ACC112 (cell line): ENCODE data around the gene SLC38A7.
"Not testable (repeated sequence)": the region's sequence is repeated elsewhere in the genome, so short reads cannot be mapped to it uniquely, and the experiment has no call there.

ENCODE experiments used
- H2AFZ ChIP-seq: fragments of 200-600 bp; sonication (generic); one replicate; pipeline ENCODE4 v1.6.0; 2017; ENCODE audit warnings: antibody characterized with exemption, low read length; ENCODE audit not compliant: unreplicated experiment
- H3K27ac ChIP-seq: fragments of 200-600 bp; sonication (generic); 2 replicates; pipeline ENCODE4 v1.5.1; 2014; ENCODE audit warnings: low read depth, mild to moderate bottlenecking, antibody characterized with exemption, low read length, moderate library complexity
- H3K27me3 ChIP-seq: fragments of 200-600 bp; sonication (generic); 2 replicates; pipeline ENCODE4 v1.6.1; 2014; ENCODE audit warnings: mild to moderate bottlenecking, antibody characterized with exemption, low read length, moderate library complexity, mixed read lengths; ENCODE audit not compliant: insufficient read depth
- H3K36me3 ChIP-seq: fragments of 200-600 bp; sonication (generic); 2 replicates; pipeline ENCODE4 v1.6.1; 2016; ENCODE audit warnings: mild to moderate bottlenecking, antibody characterized with exemption, low read length, moderate library complexity, mixed read lengths; ENCODE audit not compliant: insufficient read depth
- H3K4me1 ChIP-seq: fragments of 200-600 bp; sonication (generic); one replicate; pipeline ENCODE4 v1.6.1; 2016; ENCODE audit warnings: low read length, mixed read lengths; ENCODE audit not compliant: insufficient read depth, unreplicated experiment, control insufficient read depth
- H3K4me3 ChIP-seq: fragments of 200-600 bp; sonication (generic); 2 replicates; pipeline ENCODE4 v1.5.1; 2014; ENCODE audit warnings: mild to moderate bottlenecking, low read depth, low read length
- H3K79me2 ChIP-seq: fragments of 200-600 bp; sonication (generic); one replicate; pipeline ENCODE4 v1.6.0; 2016; ENCODE audit warnings: low read length; ENCODE audit not compliant: control insufficient read depth, unreplicated experiment, insufficient read depth

SLC38A7 gene

DNA sequence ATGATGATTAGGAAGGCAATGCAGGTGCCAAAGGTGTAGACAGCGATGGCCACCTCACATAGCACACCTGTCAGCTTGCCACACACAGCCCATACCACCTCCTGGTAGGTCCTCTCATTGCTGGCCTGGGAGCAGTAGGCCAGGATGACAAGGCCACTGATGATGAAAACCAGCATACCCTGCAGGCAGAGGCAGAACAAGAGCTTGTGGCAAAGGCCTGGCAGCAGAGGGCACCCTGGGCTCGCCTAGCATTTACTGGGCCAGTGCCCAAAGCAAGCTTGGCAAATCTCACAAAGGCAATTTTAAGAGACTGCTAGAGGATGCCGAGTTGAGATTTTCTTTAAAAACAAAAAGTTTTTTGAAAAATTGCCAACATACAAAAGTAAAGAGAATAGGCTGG is 5.9 kb downstream of the SLC38A7 start:
- H3K79me2 ChIP-seq = peaks cover 9% of the 10 kb centered on the region
- no peak overlapping the region for H2AFZ ChIP-seq
- H3K4me3 ChIP-seq = no peak overlapping the region
- H3K36me3 ChIP-seq = peaks cover 14% of the 10 kb centered on the region; the same call in 1 of the 2 replicates
- H3K4me1 ChIP-seq = peaks cover 9% of the 10 kb centered on the region
- H3K27me3 ChIP-seq = no peaks in the 10 kb centered on the region
- no peak overlapping the region for H3K27ac ChIP-seq

DNA sequence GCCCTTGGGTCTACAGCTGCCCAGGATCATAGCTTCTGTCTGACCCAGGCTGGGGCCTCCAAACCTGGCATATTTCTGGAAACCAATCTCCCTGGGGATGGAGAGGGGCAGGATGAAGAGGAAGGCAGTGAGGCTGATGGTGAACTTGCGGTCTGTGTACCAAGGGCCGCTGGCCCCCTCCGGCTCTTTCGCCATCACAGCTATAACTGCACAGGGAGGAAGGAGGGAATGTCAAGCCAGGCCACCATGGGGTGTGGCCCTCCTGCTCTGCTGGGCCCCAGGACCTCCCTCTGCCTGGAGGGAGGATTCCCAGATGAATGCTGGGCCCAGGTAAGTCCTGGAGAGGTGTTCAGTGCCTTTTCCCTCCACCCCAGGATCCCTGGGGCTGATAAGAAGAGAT is 6.3 kb downstream of the SLC38A7 start:
- Histone ChIP-seq H3K4me3 (no peak overlapping the region), H3K27me3 (no peaks in the 10 kb centered on the region), H3K79me2 (peaks cover 5% of the 10 kb centered on the region), H2AFZ (no peak overlapping the region), H3K27ac (no peak overlapping the region), H3K4me1 (peaks cover 4% of the 10 kb centered on the region), H3K36me3 (peaks cover 14% of the 10 kb centered on the region; the same call in 1 of the 2 replicates)

DNA sequence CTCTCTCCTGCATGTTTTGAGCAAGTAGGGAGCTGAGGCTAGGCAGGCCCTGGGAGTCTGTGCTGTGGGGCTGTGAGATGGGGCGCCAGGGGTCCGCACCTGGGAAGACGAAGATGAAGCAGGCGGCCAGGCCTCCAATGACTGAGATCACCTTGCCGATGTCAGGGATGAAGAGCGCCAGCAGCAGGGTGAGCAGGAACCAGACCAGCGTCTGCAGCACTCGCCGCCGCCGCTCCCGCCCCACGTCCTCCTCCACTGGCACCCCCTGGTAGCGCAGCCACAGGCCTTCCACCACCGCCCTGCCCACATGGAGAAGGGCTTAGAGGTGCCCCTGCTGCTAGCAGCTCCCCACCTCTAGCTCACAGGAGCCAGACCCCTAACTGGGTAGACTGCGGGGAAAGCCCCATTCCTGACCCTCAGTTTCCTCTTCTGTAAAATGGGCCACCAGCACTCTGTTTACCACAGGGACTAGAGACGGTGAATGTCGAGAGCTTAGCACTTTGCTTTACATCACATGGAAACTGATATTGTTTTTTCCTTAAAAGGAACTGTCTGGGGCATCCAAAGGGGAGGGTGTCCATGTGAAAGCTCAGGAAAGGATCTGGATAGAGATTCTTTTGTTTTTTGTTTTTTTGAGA is 13.5 kb downstream of the SLC38A7 start:
- no peak overlapping the region for H3K4me3 ChIP-seq
- peaks cover 11% of the 10 kb centered on the region; the same call in 1 of the 2 replicates for H3K36me3 ChIP-seq
- no peaks in the 10 kb centered on the region for H3K4me1 ChIP-seq
- H3K27me3 ChIP-seq = no peaks in the 10 kb centered on the region
- H3K27ac ChIP-seq = no peak overlapping the region
- no peaks in the 10 kb centered on the region for H3K79me2 ChIP-seq
- no peak overlapping the region for H2AFZ ChIP-seq

DNA sequence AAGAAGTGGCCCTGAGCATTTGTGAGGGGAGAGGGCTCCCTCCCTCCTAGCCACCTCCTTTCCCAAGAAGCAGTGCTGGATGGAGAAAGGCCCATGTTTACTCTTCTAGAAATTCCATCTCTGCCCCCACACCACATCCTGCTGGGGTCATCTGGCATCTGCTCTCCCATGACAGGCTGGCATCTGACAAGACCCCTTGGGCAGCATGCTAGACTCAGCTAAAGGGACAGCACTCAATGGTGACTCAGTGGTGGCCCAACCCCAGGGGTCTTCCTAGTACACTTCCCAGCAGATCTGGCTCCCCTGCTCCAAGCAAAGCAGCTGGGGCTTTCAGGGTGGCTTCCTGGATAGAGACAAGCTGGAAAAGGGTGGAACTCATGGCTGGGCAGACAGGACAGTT is 14.4 kb downstream of the SLC38A7 start:
- Histone ChIP-seq H3K4me1 (no peaks in the 10 kb centered on the region), H3K36me3 (peaks cover 5% of the 10 kb centered on the region; the same call in 1 of the 2 replicates), H2AFZ (no peak overlapping the region), H3K27me3 (no peaks in the 10 kb centered on the region), H3K4me3 (no peak overlapping the region), H3K79me2 (no peaks in the 10 kb centered on the region), H3K27ac (no peak overlapping the region)

DNA sequence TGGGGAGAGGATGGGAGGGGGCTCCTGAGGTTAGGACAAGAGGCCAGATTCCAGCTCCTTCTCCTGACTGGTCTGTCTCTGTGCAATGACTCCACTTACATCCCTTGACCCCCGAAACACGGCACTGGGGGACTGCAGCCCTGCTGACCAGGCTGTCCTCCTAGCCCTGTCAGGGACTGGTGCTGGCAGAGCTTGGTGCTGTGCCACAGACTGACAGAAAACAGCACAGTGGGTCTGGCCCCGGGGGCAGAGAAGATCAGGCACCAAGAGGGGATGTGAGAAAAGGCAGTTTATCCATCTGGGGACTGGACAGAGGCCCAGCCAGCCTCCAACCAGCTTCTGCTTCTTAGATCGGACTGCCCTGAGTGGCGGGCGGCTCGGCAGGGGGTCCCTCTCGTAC is 19.4 kb downstream of the SLC38A7 start:
- H3K27ac ChIP-seq = no peak overlapping the region
- no peaks in the 10 kb centered on the region for H3K79me2 ChIP-seq
- H3K36me3 ChIP-seq = peaks cover 5% of the 10 kb centered on the region; the same call in 1 of the 2 replicates
- H3K4me3 ChIP-seq = no peak overlapping the region
- no peaks in the 10 kb centered on the region for H3K4me1 ChIP-seq
- H3K27me3 ChIP-seq = no peaks in the 10 kb centered on the region
- H2AFZ ChIP-seq = no peak overlapping the region

DNA sequence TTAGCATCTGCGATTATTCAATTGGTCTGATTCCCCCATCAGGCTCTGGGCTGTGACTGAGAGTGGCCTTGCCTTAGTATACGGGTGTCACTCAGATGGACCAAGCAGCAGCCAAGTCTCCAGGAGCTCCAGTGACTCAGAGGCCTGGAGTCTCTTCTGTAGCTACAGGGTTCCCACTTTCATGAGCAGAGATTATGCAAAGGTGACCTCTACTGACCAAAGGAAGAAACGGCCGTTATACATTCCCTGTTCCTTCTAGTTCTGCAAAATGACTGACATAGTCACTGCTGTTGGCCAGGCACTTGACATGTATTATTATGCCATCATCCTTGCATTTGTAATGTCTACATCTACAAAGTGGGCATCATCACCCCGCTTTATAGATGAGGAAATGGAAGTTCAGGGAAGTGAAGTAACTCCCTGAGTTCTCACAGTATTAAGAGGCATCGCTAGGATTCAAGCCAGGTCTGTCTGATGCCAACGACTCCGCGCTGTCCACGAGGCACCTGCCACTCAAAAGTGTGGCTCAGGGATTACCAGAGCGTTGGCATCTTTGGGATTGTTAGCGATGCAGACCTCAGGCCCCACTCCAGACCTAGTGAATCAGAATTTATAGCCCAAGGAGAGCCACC is 23.3 kb downstream of the SLC38A7 start:
- H3K4me3 ChIP-seq = no peak overlapping the region
- H2AFZ ChIP-seq = no peak overlapping the region
- H3K27ac ChIP-seq = no peak overlapping the region
- H3K4me1 ChIP-seq = no peaks in the 10 kb centered on the region
- H3K27me3 ChIP-seq = no peaks in the 10 kb centered on the region
- no peaks in the 10 kb centered on the region for H3K36me3 ChIP-seq
- H3K79me2 ChIP-seq = no peaks in the 10 kb centered on the region

DNA sequence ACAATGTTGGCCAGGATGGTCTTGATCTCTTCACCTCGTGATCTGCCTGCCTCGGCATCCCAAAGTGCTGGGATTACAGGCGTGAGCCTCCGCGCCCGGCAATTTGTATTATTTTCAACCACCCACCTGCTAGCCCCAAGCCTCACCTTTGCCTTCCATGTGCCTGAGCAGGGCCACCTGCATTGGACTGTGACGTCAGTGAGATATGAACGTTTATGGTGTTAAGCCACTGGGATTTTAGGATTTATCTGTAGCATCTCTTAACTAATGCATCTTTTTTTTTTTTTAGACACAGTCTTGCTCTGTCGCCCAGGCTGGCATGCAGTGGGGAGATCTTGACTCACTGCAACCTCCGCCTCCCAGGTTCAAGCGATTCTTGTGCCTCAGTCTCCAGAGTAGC is 24.7 kb downstream of the SLC38A7 start:
- not testable (repeated sequence) for H3K27ac ChIP-seq, H3K79me2 ChIP-seq, H3K27me3 ChIP-seq, H3K4me3 ChIP-seq, H2AFZ ChIP-seq, H3K36me3 ChIP-seq, H3K4me1 ChIP-seq

DNA sequence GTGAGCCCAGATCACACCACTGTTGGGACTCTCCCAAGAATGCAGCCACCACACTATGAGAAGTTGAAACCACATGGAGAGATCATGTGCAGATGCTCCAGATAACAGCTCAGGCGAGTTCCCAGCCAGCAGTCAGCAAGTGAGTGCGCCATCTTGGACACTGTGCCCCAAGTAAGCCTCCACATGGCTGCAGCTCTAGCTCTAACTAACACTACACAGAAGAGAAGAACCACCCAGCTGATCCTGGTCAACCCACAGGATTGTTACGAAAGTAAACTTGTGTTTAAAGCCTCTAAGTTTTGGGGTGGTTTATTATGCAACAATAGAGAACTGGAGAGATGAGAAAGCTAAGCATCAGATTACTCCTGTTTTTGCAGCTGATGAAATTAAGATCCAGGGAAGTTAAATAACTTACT is 25.8 kb downstream of the SLC38A7 start:
- no peaks in the 10 kb centered on the region for H3K27me3 ChIP-seq
- H2AFZ ChIP-seq = no peak overlapping the region
- no peaks in the 10 kb centered on the region for H3K36me3 ChIP-seq

DNA sequence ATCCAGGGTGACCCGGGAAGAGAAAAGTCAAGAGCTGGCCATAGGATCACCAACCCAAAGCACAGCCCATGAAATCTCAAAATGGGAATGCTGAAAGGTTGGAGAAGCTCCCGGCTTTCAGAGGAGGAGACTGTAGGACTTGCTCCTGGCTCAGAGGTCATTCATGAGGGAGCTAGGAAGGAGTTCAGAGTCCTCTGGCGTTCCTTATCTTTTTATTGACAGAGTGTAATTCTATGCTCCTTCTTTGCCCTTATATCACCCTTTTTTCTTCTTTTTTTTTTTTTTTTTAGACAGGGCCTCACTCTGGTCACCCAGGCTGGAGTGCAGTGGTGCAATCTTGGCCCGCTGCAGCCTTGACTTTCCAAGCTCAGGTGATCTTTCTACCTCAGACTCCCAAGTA is 27.7 kb downstream of the SLC38A7 start:
- H3K4me3 ChIP-seq = no peak overlapping the region
- no peak overlapping the region for H3K27ac ChIP-seq
- no peaks in the 10 kb centered on the region for H3K27me3 ChIP-seq
- H2AFZ ChIP-seq = no peak overlapping the region
- peaks cover under 1% of the 10 kb centered on the region for H3K4me1 ChIP-seq
- no peaks in the 10 kb centered on the region for H3K36me3 ChIP-seq
- no peaks in the 10 kb centered on the region for H3K79me2 ChIP-seq

More for the DNA sequence above, 25.8 kb downstream of the SLC38A7 start:
- no peaks in the 10 kb centered on the region for H3K79me2 ChIP-seq
- no peak overlapping the region for H3K4me3 ChIP-seq
- no peak overlapping the region for H3K27ac ChIP-seq
- no peaks in the 10 kb centered on the region for H3K4me1 ChIP-seq

DNA sequence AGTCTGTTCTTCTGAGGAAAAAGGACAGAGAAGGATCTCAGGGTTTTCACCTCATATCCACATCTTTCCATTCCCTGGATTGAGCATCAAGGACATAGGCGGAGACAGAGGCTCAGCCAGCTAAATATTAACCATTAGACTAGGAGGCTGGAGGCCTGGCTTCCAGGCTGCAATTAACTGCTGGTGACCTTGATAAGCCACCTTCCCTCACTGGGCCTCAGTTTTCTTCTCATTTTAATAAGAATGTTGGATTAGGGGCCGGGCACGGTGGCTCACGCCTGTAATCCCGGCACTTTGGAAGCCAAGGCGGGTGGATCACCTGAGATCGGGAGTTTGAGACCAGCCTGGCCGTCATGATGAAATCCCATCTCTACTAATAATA is 29.4 kb downstream of the SLC38A7 start:
- Histone ChIP-seq H3K4me1 (peaks cover 9% of the 10 kb centered on the region), H3K27ac (no peak overlapping the region), H3K79me2 (no peaks in the 10 kb centered on the region), H2AFZ (no peak overlapping the region), H3K27me3 (no peaks in the 10 kb centered on the region), H3K4me3 (no peak overlapping the region), H3K36me3 (no peaks in the 10 kb centered on the region)

DNA sequence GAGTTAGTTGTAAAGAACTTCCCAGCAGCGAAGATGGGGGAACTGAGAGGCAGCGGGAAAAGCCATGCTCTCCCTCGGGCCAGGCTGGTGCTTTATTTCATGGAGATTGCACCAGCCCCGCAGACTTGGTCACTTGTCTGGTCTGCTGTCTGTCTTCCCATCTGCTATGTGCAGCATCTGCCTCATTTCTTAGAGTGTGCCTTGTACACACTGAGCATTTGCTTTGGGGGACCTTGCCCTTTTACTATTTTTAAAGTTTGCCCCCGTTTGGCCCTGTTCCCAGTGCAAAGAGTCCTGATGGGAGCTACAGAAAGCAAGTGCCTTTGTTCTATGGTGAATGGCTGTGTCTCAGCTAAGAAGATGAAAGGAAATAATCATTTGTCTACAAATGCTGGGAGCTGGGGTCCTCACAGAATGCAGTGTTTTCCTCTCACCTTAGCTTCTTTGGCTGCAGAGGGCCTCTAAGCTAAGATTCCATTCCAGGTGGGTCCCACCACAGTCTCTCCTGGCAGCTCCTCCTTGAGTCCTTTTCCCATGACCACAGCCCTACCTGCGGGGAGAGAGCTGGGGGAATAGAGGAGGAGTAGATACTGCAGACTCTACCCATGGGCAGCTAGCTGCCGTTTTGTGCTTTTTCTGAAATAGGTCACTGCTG is 29.9 kb downstream of the SLC38A7 start:
- H3K4me1 ChIP-seq = peaks cover 9% of the 10 kb centered on the region
- no peak overlapping the region for H3K4me3 ChIP-seq
- no peaks in the 10 kb centered on the region for H3K79me2 ChIP-seq
- no peaks in the 10 kb centered on the region for H3K36me3 ChIP-seq
- H3K27ac ChIP-seq = no peak overlapping the region
- no peaks in the 10 kb centered on the region for H3K27me3 ChIP-seq
- no peak overlapping the region for H2AFZ ChIP-seq
